ENCODE data around the gene PDE6B. TPM values are rescaled to one million over a fixed set of nuclear protein-coding genes. Genes with fewer than 3 reads are reported as not detected.

PDE6B gene
- total and polyA plus RNA-seq, 8 donors = 7.6 to 21.1 (median 16.4) TPM

GRCh38 chr4:628821-629635 is 3.7 kb downstream of the PDE6B start:
- no peak overlapping the region for H3K27ac ChIP-seq
- ATAC-seq (no peak), DNase-seq (peak in 1 of 4 donors; percentile 58)
- no peaks in the 10 kb centered on the region for H3K36me3 ChIP-seq
- H3K9me3 ChIP-seq = peaks cover 0 to 3% of the 10 kb centered on the region in 2 donors
- TF ChIP-seq CTCF (IDR thresholded peaks at IDR 0.05) = no peak
- intact Hi-C loops (cut with DNase I) = no loop called here
- H3K4me3 ChIP-seq = no peak overlapping the region
- H3K27me3 ChIP-seq = peaks cover 0 to 49% of the 10 kb centered on the region in 2 donors
- no peaks in the 10 kb centered on the region for H3K4me1 ChIP-seq

- DNase-seq = peak in 2 of 4 donors; percentile 28 to 56
- intact Hi-C loops (cut with DNase I) = no loop called here
Observed at GRCh38 chr4:629636-629914, 4.2 kb downstream of the PDE6B start.

GRCh38 chr4:629915-630641 is 4.7 kb downstream of the PDE6B start:
- intact Hi-C loops (cut with DNase I) = no loop called here
- H3K27me3 ChIP-seq = peaks cover 0 to 48% of the 10 kb centered on the region in 2 donors
- ATAC-seq = no peak
- H3K4me3 ChIP-seq = no peak overlapping the region
- H3K36me3 ChIP-seq = no peaks in the 10 kb centered on the region
- H3K27ac ChIP-seq = no peak overlapping the region
- TF ChIP-seq CTCF (IDR thresholded peaks at IDR 0.05) = no peak
- DNase-seq = peak in 1 of 4 donors; percentile 75
- peaks cover 0 to 3% of the 10 kb centered on the region in 2 donors for H3K9me3 ChIP-seq
- no peaks in the 10 kb centered on the region for H3K4me1 ChIP-seq

More at GRCh38 chr4:629636-629914, 4.2 kb downstream of the PDE6B start:
- Histone ChIP-seq H3K4me1 (no peaks in the 10 kb centered on the region), H3K36me3 (no peaks in the 10 kb centered on the region), H3K27ac (no peak overlapping the region), H3K9me3 (peaks cover 0 to 3% of the 10 kb centered on the region in 2 donors), H3K4me3 (no peak overlapping the region), H3K27me3 (peaks cover 0 to 48% of the 10 kb centered on the region in 2 donors)
- TF ChIP-seq CTCF (IDR thresholded peaks at IDR 0.05) = no peak
- no peak for ATAC-seq

- no peak overlapping the region for H3K27ac ChIP-seq
- no peak overlapping the region for H3K4me3 ChIP-seq
- peaks cover 0 to 3% of the 10 kb centered on the region in 2 donors for H3K9me3 ChIP-seq
- DNase-seq (peak in 1 of 4 donors; percentile 41), ATAC-seq (no peak)
- H3K27me3 ChIP-seq = peaks cover 0 to 49% of the 10 kb centered on the region in 2 donors
- H3K4me1 ChIP-seq = no peaks in the 10 kb centered on the region
- no peaks in the 10 kb centered on the region for H3K36me3 ChIP-seq
- TF ChIP-seq CTCF (IDR thresholded peaks at IDR 0.05) = no peak
- intact Hi-C loops (cut with DNase I) = no loop called here
Observed at GRCh38 chr4:630656-631055, 5.3 kb downstream of the PDE6B start.

- ATAC-seq (no peak), DNase-seq (peak in 1 of 4 donors; percentile 20)
- H3K9me3 ChIP-seq = peaks cover 0 to 3% of the 10 kb centered on the region in 2 donors
- H3K4me3 ChIP-seq = no peak overlapping the region
- intact Hi-C loops (cut with DNase I) = no loop called here
- no peak for TF ChIP-seq CTCF (IDR thresholded peaks at IDR 0.05)
- H3K27ac ChIP-seq = no peak overlapping the region
- no peaks in the 10 kb centered on the region for H3K36me3 ChIP-seq
- no peaks in the 10 kb centered on the region for H3K4me1 ChIP-seq
- peaks cover 0 to 53% of the 10 kb centered on the region in 2 donors for H3K27me3 ChIP-seq
Observed at GRCh38 chr4:632196-632790, 6.9 kb downstream of the PDE6B start.

Data from left lung (tissue), 10 donors.